KMS-11 (cell line): ENCODE results near the gene EEFSEC.

ENCODE experiments used
- H2AFZ ChIP-seq: fragments of 200-600 bp; sonication (generic); 2 replicates; pipeline ENCODE4 v1.6.1; 2016; ENCODE audit warnings: antibody characterized with exemption, mixed run types, low read depth
- H3K27ac ChIP-seq: fragments of 200-600 bp; sonication (generic); 2 replicates; pipeline ENCODE4 v1.6.1; 2016; ENCODE audit warnings: mild to moderate bottlenecking, mixed run types
- H3K27me3 ChIP-seq: fragments of 200-600 bp; sonication (generic); 2 replicates; pipeline ENCODE4 v1.6.1; 2017; ENCODE audit warnings: mild to moderate bottlenecking, low read depth, mixed run types, moderate library complexity; ENCODE audit not compliant: insufficient read depth
- H3K36me3 ChIP-seq: fragments of 200-600 bp; sonication (generic); 2 replicates; pipeline ENCODE4 v1.6.1; 2017; ENCODE audit warnings: mild to moderate bottlenecking, mixed run types; ENCODE audit not compliant: insufficient read depth
- H3K4me1 ChIP-seq: fragments of 200-600 bp; sonication (generic); 2 replicates; pipeline ENCODE4 v1.6.1; 2016; ENCODE audit warnings: mild to moderate bottlenecking, low read depth, mixed run types; ENCODE audit not compliant: poor library complexity, severe bottlenecking
- H3K4me2 ChIP-seq: fragments of 200-600 bp; sonication (generic); 2 replicates; pipeline ENCODE4 v1.7.0; 2016; ENCODE audit warnings: mild to moderate bottlenecking, mixed run types
- H3K4me3 ChIP-seq: fragments of 200-600 bp; sonication (generic); IDR thresholded peaks from 2 replicates; pipeline ENCODE4 v1.6.1; 2017; ENCODE audit warnings: low read depth, low read length, mixed read lengths; ENCODE audit not compliant: insufficient read depth
- H3K79me2 ChIP-seq: fragments of 200-600 bp; sonication (generic); 2 replicates; pipeline ENCODE4 v1.6.1; 2016; ENCODE audit warnings: low read depth, mixed run types; ENCODE audit not compliant: insufficient read depth
- H3K9ac ChIP-seq: fragments of 200-600 bp; sonication (generic); 2 replicates; pipeline ENCODE4 v1.6.1; 2016; ENCODE audit warnings: mild to moderate bottlenecking, mixed run types
- H4K20me1 ChIP-seq: fragments of 200-600 bp; sonication (generic); 2 replicates; pipeline ENCODE4 v1.6.1; 2016; ENCODE audit warnings: mild to moderate bottlenecking, mixed run types; ENCODE audit not compliant: insufficient read depth
- TF ChIP-seq, protein P1 (sequence below): fragments of 200-600 bp; sonication (generic); conservative IDR thresholded peaks from 2 replicates; pipeline ENCODE4 v1.6.1; 2017; ENCODE audit warnings: low read depth, mild to moderate bottlenecking, antibody characterized with exemption, low read length, moderate library complexity, mixed read lengths

EEFSEC gene

DNA sequence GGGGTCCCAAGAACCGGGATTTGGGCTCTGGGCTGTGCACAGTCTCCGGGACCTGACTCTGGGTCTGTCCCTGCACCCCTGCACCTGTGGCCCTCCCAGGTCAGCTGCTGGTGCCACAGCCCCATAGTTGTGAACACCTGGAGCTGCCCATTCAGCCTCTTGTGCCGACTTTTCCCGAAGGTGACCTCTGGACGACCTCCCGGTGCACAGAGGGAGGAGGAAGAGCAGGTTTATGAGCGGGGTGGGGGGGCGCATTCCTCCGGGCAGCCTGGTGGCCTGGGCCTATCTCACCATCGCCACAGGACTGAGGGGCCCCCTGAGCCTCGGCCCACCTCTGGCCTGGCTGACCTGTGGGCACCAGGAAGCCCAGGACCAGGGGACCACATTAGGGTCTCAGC, 268.2 kb downstream of the EEFSEC start:
- Histone ChIP-seq H3K79me2 (no peaks in the 10 kb centered on the region), H3K27me3 (no peaks in the 10 kb centered on the region), H2AFZ (no peak overlapping the region), H3K36me3 (no peaks in the 10 kb centered on the region), H3K4me3 (no peak overlapping the region), H3K4me2 (no peak overlapping the region), H4K20me1 (no peaks in the 10 kb centered on the region), H3K9ac (no peak overlapping the region), H3K27ac (no peak overlapping the region), H3K4me1 (no peaks in the 10 kb centered on the region)
- TF ChIP-seq, protein P1, sequence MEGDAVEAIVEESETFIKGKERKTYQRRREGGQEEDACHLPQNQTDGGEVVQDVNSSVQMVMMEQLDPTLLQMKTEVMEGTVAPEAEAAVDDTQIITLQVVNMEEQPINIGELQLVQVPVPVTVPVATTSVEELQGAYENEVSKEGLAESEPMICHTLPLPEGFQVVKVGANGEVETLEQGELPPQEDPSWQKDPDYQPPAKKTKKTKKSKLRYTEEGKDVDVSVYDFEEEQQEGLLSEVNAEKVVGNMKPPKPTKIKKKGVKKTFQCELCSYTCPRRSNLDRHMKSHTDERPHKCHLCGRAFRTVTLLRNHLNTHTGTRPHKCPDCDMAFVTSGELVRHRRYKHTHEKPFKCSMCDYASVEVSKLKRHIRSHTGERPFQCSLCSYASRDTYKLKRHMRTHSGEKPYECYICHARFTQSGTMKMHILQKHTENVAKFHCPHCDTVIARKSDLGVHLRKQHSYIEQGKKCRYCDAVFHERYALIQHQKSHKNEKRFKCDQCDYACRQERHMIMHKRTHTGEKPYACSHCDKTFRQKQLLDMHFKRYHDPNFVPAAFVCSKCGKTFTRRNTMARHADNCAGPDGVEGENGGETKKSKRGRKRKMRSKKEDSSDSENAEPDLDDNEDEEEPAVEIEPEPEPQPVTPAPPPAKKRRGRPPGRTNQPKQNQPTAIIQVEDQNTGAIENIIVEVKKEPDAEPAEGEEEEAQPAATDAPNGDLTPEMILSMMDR = no peak

DNA sequence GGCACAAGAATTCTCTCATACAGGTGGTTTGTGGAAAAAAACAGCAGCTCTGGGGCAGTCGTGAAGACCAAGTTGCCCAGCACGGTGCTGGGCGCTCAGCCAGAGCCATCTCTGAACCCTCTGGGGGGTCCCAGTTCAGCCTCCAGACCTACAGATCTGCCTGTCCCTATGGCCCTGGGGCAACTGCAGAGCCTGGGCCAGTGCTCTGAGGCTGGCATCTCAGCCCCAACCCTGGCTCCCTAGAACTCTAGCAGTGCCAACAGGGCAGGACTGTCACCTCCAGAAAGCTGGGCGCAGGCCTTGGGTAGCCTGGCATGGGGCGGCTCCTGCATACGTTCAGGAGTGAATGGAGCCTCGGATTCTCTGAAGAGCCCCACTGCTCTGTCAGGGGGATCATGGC, 268.7 kb downstream of the EEFSEC start:
- no peaks in the 10 kb centered on the region for H4K20me1 ChIP-seq
- TF ChIP-seq, protein P1 = no peak

DNA sequence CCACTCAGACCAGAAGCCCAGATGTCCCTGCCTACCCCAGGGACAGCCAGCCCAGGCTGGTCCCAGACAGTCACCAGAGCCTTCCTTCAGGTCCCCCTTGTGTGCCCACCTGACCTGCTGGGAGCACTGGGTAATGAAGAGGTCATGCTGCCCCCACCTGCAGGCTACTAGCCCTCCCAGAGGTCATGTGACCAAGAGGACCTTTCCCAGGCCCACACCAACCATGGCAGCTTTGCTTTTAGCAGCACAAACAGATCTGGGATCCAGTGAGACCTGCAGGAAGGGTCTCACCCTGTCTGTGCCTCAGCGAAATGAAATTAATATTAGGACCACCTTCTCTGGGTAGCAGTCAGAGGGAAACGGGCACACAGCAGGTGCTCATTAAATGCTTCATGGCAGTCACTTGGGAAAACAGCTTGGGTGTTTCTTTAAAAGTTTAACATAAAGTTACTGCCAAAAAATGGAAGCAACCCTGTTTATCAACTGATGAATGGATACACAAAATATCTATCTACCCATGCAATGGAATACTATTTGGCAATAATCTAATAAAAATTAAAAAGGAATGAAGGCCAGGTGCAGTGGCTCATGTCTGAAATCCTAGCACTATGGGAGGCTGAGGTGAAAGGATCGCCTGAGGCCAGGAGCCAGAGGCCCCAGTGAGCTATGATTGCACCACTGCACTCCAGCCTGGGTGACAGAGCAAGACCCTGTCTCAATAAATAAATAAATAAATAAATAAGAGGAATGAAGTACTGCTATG, 269.7 kb downstream of the EEFSEC start:
- H4K20me1 ChIP-seq = no peaks in the 10 kb centered on the region
- H3K79me2 ChIP-seq = no peaks in the 10 kb centered on the region
- H3K4me3 ChIP-seq = no peak overlapping the region
- H3K9ac ChIP-seq = no peak overlapping the region
- H3K4me1 ChIP-seq = no peaks in the 10 kb centered on the region
- H3K4me2 ChIP-seq = no peak overlapping the region
- no peak overlapping the region for H2AFZ ChIP-seq
- H3K36me3 ChIP-seq = no peaks in the 10 kb centered on the region
- H3K27me3 ChIP-seq = no peaks in the 10 kb centered on the region
- H3K27ac ChIP-seq = no peak overlapping the region
- TF ChIP-seq, protein P1 = no peak

More for the DNA sequence above, 268.7 kb downstream of the EEFSEC start:
- Histone ChIP-seq H3K4me1 (no peaks in the 10 kb centered on the region), H3K4me3 (no peak overlapping the region), H2AFZ (no peak overlapping the region), H3K4me2 (no peak overlapping the region), H3K36me3 (no peaks in the 10 kb centered on the region), H3K27me3 (no peaks in the 10 kb centered on the region), H3K9ac (no peak overlapping the region), H3K27ac (no peak overlapping the region), H3K79me2 (no peaks in the 10 kb centered on the region)

DNA sequence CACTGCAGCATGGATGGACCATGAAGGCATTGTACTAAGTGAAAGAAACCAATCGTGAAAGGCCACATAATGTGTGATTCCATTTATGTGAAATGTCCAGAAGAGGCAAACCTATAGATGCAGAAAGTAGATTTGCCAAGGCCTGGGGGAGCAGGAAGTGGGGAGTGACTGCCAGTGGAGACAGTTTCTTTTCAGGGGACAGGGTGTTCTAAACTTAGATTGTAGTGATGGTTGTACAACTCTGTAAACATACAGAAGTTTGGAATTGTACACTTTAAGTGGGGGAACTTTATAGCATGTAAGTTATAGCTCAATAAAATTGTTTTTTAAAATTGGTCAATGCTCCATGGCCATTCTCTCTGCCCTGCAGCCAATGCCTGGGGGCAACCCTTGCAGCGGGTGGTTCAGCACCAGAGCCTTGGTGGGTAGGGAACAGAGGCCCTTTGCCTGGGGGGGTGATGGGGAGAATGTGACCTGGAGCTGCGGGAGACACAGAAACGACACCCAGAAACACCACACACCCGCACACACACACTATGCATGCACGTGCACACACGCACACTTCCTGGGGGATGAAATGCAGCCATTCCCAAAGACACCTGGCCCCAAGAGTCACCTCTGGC, 270.4 kb downstream of the EEFSEC start:
- H3K9ac ChIP-seq = no peak overlapping the region
- no peaks in the 10 kb centered on the region for H3K79me2 ChIP-seq
- H4K20me1 ChIP-seq = no peaks in the 10 kb centered on the region
- no peak overlapping the region for H3K4me3 ChIP-seq
- no peak overlapping the region for H2AFZ ChIP-seq
- H3K27ac ChIP-seq = no peak overlapping the region
- no peak overlapping the region for H3K4me2 ChIP-seq
- no peaks in the 10 kb centered on the region for H3K36me3 ChIP-seq
- H3K4me1 ChIP-seq = no peaks in the 10 kb centered on the region
- TF ChIP-seq, protein P1 = no peak
- H3K27me3 ChIP-seq = no peaks in the 10 kb centered on the region; the same call in 1 of the 2 replicates
